ENCODE results near the gene PTGDR2.

PTGDR2 gene

DNA sequence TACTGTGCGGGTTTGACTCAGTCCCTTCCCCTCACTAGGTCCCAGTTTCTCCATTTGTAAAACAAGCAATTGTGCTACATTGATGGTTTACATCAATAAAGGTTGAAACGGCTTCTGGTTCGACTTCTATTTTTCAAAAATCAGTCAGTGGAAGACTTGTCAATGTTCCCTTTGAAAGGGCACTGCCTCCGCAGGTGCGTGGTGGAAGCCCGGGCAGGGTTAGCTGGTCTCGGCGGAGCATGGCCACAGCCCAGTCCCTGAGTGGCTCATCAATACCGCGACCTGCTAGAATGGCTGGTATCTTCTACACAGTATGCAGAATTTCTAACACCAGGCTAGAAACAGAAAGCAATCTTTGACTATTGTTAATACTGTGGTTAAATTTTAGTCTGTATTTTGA, 54.6 kb downstream of the PTGDR2 start:
- TF ChIP-seq CEBPB (IDR thresholded peaks at IDR 0.05) (no peak), FOXM1 (IDR thresholded peaks at IDR 0.05; ENCODE audit: borderline replicate concordance, low read depth) (no peak), TAF1 (IDR thresholded peaks at IDR 0.05; ENCODE audit: low read depth) (no peak), RAD21 (IDR thresholded peaks at IDR 0.05; ENCODE audit: low read depth) (no peak), ZBTB7A (IDR thresholded peaks at IDR 0.05; ENCODE audit: low read depth) (no peak), EGR1 (IDR thresholded peaks at IDR 0.05) (no peak), NFIC (IDR thresholded peaks at IDR 0.05) (no peak), TEAD4 (IDR thresholded peaks at IDR 0.05) (no peak), EP300 (IDR thresholded peaks at IDR 0.05; ENCODE audit: borderline replicate concordance) (no peak), TCF12 (IDR thresholded peaks at IDR 0.05; ENCODE audit: low read depth) (no peak), YY1 (IDR thresholded peaks at IDR 0.05; ENCODE audit: low read depth) (no peak), CREB1 (IDR thresholded peaks at IDR 0.05; ENCODE audit: low read depth) (no peak)
- TF ChIP-seq, protein P1, sequence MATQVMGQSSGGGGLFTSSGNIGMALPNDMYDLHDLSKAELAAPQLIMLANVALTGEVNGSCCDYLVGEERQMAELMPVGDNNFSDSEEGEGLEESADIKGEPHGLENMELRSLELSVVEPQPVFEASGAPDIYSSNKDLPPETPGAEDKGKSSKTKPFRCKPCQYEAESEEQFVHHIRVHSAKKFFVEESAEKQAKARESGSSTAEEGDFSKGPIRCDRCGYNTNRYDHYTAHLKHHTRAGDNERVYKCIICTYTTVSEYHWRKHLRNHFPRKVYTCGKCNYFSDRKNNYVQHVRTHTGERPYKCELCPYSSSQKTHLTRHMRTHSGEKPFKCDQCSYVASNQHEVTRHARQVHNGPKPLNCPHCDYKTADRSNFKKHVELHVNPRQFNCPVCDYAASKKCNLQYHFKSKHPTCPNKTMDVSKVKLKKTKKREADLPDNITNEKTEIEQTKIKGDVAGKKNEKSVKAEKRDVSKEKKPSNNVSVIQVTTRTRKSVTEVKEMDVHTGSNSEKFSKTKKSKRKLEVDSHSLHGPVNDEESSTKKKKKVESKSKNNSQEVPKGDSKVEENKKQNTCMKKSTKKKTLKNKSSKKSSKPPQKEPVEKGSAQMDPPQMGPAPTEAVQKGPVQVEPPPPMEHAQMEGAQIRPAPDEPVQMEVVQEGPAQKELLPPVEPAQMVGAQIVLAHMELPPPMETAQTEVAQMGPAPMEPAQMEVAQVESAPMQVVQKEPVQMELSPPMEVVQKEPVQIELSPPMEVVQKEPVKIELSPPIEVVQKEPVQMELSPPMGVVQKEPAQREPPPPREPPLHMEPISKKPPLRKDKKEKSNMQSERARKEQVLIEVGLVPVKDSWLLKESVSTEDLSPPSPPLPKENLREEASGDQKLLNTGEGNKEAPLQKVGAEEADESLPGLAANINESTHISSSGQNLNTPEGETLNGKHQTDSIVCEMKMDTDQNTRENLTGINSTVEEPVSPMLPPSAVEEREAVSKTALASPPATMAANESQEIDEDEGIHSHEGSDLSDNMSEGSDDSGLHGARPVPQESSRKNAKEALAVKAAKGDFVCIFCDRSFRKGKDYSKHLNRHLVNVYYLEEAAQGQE (IDR thresholded peaks at IDR 0.05; ENCODE audit: low read depth): no peak
- TF ChIP-seq, protein P2, sequence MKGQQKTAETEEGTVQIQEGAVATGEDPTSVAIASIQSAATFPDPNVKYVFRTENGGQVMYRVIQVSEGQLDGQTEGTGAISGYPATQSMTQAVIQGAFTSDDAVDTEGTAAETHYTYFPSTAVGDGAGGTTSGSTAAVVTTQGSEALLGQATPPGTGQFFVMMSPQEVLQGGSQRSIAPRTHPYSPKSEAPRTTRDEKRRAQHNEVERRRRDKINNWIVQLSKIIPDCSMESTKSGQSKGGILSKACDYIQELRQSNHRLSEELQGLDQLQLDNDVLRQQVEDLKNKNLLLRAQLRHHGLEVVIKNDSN (IDR thresholded peaks at IDR 0.05): no peak
- TF ChIP-seq, protein P3, sequence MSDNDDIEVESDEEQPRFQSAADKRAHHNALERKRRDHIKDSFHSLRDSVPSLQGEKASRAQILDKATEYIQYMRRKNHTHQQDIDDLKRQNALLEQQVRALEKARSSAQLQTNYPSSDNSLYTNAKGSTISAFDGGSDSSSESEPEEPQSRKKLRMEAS (IDR thresholded peaks at IDR 0.05): no peak
